Kidney capillary endothelial cell (primary cell): Measurements from ENCODE around the gene NRAP.
A peak's percentile ranks its signal among the peaks of the same experiment; 100 is the strongest.

Experiments used
- DNase-seq: peaks from one replicate; pipeline ENCODE4 v3.0.0-alpha.2; 2018; ENCODE audit warnings: low spot score

The NRAP gene

GRCh38 chr10:113560071-113560470 is 103.8 kb downstream of the NRAP start:
- no peak for DNase-seq

GRCh38 chr10:113557903-113558321 is 105.9 kb downstream of the NRAP start:
- DNase-seq, result no peak

- DNase-seq, result peak; percentile 80
These were observed 106.4 kb downstream of the NRAP start for GRCh38 chr10:113557424-113557862.

GRCh38 chr10:113555751-113556150 is 108.1 kb downstream of the NRAP start:
- DNase-seq, result no peak

- no peak for DNase-seq
These were observed 108.6 kb downstream of the NRAP start for GRCh38 chr10:113555245-113555644.

- DNase-seq, result peak; percentile 5
These were observed 109.6 kb downstream of the NRAP start for GRCh38 chr10:113554214-113554613.

GRCh38 chr10:113553149-113553548 is 110.7 kb downstream of the NRAP start:
- no peak for DNase-seq

- DNase-seq, result peak; percentile 10
These were observed 111.1 kb downstream of the NRAP start, which contains the start of gene HABP2 for GRCh38 chr10:113552701-113553100. TSS of gene HABP2 (plus strand) at chr10:113553053. CDS start at chr10:113553122, 69 bp downstream.

- no peak for DNase-seq
These were observed 111.8 kb downstream of the NRAP start for GRCh38 chr10:113552014-113552413.

GRCh38 chr10:113550365-113550764 is 113.5 kb downstream of the NRAP start:
- DNase-seq, result peak; percentile 93

- DNase-seq, result no peak
These were observed 114.0 kb downstream of the NRAP start for GRCh38 chr10:113549856-113550255.

- DNase-seq, result no peak
These were observed 116.4 kb downstream of the NRAP start for GRCh38 chr10:113547426-113547825.

GRCh38 chr10:113544392-113544791 is 119.4 kb downstream of the NRAP start:
- DNase-seq, result no peak

GRCh38 chr10:113543107-113543955 is 120.5 kb downstream of the NRAP start:
- no peak for DNase-seq

GRCh38 chr10:113541549-113541927 is 122.3 kb downstream of the NRAP start:
- DNase-seq, result no peak

GRCh38 chr10:113540845-113541548 is 122.8 kb downstream of the NRAP start:
- DNase-seq, result no peak

GRCh38 chr10:113539789-113540188 is 124.1 kb downstream of the NRAP start:
- DNase-seq, result peak; percentile 9
